Activated B cell treated with CpG ODN at 0.5 μM for 24 hours (primary cell): ENCODE data around the gene GOLGA6L9. TPM values are rescaled to one million over a fixed set of nuclear protein-coding genes. Genes with fewer than 3 reads are reported as not detected.
"Not testable (repeated sequence)": the region's sequence is repeated elsewhere in the genome, so short reads cannot be mapped to it uniquely, and the experiment has no call there.

Source experiments
- ATAC-seq: fragments of 200-7000 bp; cut with Tn5 transposase; one replicate; pipeline ENCODE4 v1.10.0; 2021; ENCODE audit warnings: low read depth, mild to moderate bottlenecking, moderate library complexity
- CTCF ChIA-PET: fragments of 350-600 bp; sonication (Branson Sonifier 250); formaldehyde crosslinking; loops from one replicate; lab custom pipeline; 2021; ENCODE audit warnings: antibody characterized with exemption; lab: Charles Lee
- POLR2A ChIA-PET: fragments of 350-600 bp; sonication (Branson Sonifier 250); formaldehyde crosslinking; loops from one replicate; lab custom pipeline; 2021; ENCODE audit warnings: antibody characterized with exemption; lab: Charles Lee
- DNase-seq: peaks from one replicate; pipeline ENCODE4 v3.0.0; 2022
- H3K27ac Mint-ChIP-seq: one replicate; pipeline ENCODE4 v1.8.0; 2020; ENCODE audit warnings: mixed read lengths
- H3K27me3 Mint-ChIP-seq: one replicate; pipeline ENCODE4 v1.8.0; 2021; ENCODE audit warnings: mixed read lengths
- H3K36me3 Mint-ChIP-seq: one replicate; pipeline ENCODE4 v1.8.0; 2021; ENCODE audit warnings: low read depth, mixed read lengths
- H3K4me1 Mint-ChIP-seq: one replicate; pipeline ENCODE4 v1.8.0; 2021; ENCODE audit warnings: mixed read lengths
- H3K4me3 Mint-ChIP-seq: one replicate; pipeline ENCODE4 v1.8.0; 2020; ENCODE audit warnings: mild to moderate bottlenecking, mixed read lengths
- H3K9me3 Mint-ChIP-seq: one replicate; pipeline ENCODE4 v1.8.0; 2020; ENCODE audit warnings: mixed read lengths
- CTCF ChIP-seq: fragments of 200-600 bp; IDR thresholded peaks from one replicate; pipeline ENCODE4 v1.8.0; 2022; ENCODE audit warnings: antibody characterized with exemption, mild to moderate bottlenecking
- intact Hi-C: fragments of 100-400 bp; cut with micrococcal nuclease; formaldehyde crosslinking; loops from one replicate; pipeline ENCODE4 v1.15.1; 2024
- total RNA-seq: library from RNA; stranded (reverse); gene quantifications from 2 replicates; pipeline ENCODE4 v1.2.3, GENCODE V29; 2022

The GOLGA6L9 gene
- total RNA-seq, 1 donor from 2014 or later = 2.4 TPM

- no peak for DNase-seq
- peak overlapping the region; percentile 72 for H3K27ac Mint-ChIP-seq
- ChIA-PET CTCF (no interaction called here), POLR2A (no interaction called here)
- H3K4me1 Mint-ChIP-seq = peaks cover 17% of the 10 kb centered on the region
- ATAC-seq = no peak
- TF ChIP-seq CTCF = no peak
- no peaks in the 10 kb centered on the region for H3K9me3 Mint-ChIP-seq
- no peaks in the 10 kb centered on the region for H3K27me3 Mint-ChIP-seq
- H3K4me3 Mint-ChIP-seq = peak overlapping the region; percentile 28
- intact Hi-C loops = no loop called here
- H3K36me3 Mint-ChIP-seq = no peaks in the 10 kb centered on the region
Observed at GRCh38 chr15:82398785-82399184, 30.8 kb upstream of the GOLGA6L9 start.

GRCh38 chr15:82399366-82400103, 30.1 kb upstream of the GOLGA6L9 start:
- H3K4me3 Mint-ChIP-seq = peak overlapping the region; percentile 28
- peak; percentile 84 for ATAC-seq
- H3K36me3 Mint-ChIP-seq, CTCF ChIA-PET, intact Hi-C loops, H3K9me3 Mint-ChIP-seq, H3K27me3 Mint-ChIP-seq, POLR2A ChIA-PET, DNase-seq: not testable (repeated sequence)
- peaks cover 17% of the 10 kb centered on the region for H3K4me1 Mint-ChIP-seq
- peak overlapping the region; percentile 72 for H3K27ac Mint-ChIP-seq

GRCh38 chr15:82401918-82402317, 27.7 kb upstream of the GOLGA6L9 start:
- ATAC-seq, POLR2A ChIA-PET, H3K36me3 Mint-ChIP-seq, H3K4me3 Mint-ChIP-seq, intact Hi-C loops, H3K27ac Mint-ChIP-seq, H3K27me3 Mint-ChIP-seq, H3K9me3 Mint-ChIP-seq, DNase-seq, CTCF ChIA-PET: not testable (repeated sequence)
- H3K4me1 Mint-ChIP-seq = peaks cover 19% of the 10 kb centered on the region

- H3K36me3 Mint-ChIP-seq, POLR2A ChIA-PET, H3K27ac Mint-ChIP-seq, intact Hi-C loops, H3K27me3 Mint-ChIP-seq, H3K9me3 Mint-ChIP-seq, CTCF ChIA-PET, DNase-seq, ATAC-seq, H3K4me3 Mint-ChIP-seq: not testable (repeated sequence)
- peaks cover 19% of the 10 kb centered on the region for H3K4me1 Mint-ChIP-seq
Observed at GRCh38 chr15:82402341-82402740, 27.3 kb upstream of the GOLGA6L9 start.

GRCh38 chr15:82406211-82406610, 23.4 kb upstream of the GOLGA6L9 start:
- H3K9me3 Mint-ChIP-seq, H3K27ac Mint-ChIP-seq, H3K36me3 Mint-ChIP-seq, H3K4me1 Mint-ChIP-seq, DNase-seq, intact Hi-C loops, CTCF ChIA-PET, POLR2A ChIA-PET, H3K27me3 Mint-ChIP-seq, ATAC-seq, H3K4me3 Mint-ChIP-seq: not testable (repeated sequence)

GRCh38 chr15:82410306-82410705, 19.3 kb upstream of the GOLGA6L9 start:
- intact Hi-C loops, H3K4me3 Mint-ChIP-seq, ATAC-seq, H3K27ac Mint-ChIP-seq, POLR2A ChIA-PET, DNase-seq, H3K9me3 Mint-ChIP-seq, H3K27me3 Mint-ChIP-seq, CTCF ChIA-PET, H3K36me3 Mint-ChIP-seq, H3K4me1 Mint-ChIP-seq: not testable (repeated sequence)

- H3K27ac Mint-ChIP-seq, H3K4me3 Mint-ChIP-seq, DNase-seq, ATAC-seq, POLR2A ChIA-PET, H3K4me1 Mint-ChIP-seq, H3K27me3 Mint-ChIP-seq, H3K36me3 Mint-ChIP-seq, CTCF ChIA-PET, H3K9me3 Mint-ChIP-seq, intact Hi-C loops: not testable (repeated sequence)
Observed at GRCh38 chr15:82411595-82411994, 18.0 kb upstream of the GOLGA6L9 start.

GRCh38 chr15:82414525-82415191, 15.0 kb upstream of the GOLGA6L9 start:
- DNase-seq, ATAC-seq, H3K9me3 Mint-ChIP-seq, intact Hi-C loops, POLR2A ChIA-PET, H3K27ac Mint-ChIP-seq, H3K4me1 Mint-ChIP-seq, H3K4me3 Mint-ChIP-seq, CTCF ChIA-PET, H3K27me3 Mint-ChIP-seq, H3K36me3 Mint-ChIP-seq: not testable (repeated sequence)

- H3K4me3 Mint-ChIP-seq, H3K4me1 Mint-ChIP-seq, ATAC-seq, H3K36me3 Mint-ChIP-seq, DNase-seq, H3K27ac Mint-ChIP-seq, CTCF ChIA-PET, H3K27me3 Mint-ChIP-seq, POLR2A ChIA-PET, H3K9me3 Mint-ChIP-seq, intact Hi-C loops: not testable (repeated sequence)
Observed at GRCh38 chr15:82420516-82420915, 9.1 kb upstream of the GOLGA6L9 start.

- POLR2A ChIA-PET, CTCF ChIA-PET, ATAC-seq, H3K27me3 Mint-ChIP-seq, DNase-seq, H3K9me3 Mint-ChIP-seq, intact Hi-C loops, H3K4me1 Mint-ChIP-seq, H3K36me3 Mint-ChIP-seq, H3K27ac Mint-ChIP-seq, H3K4me3 Mint-ChIP-seq: not testable (repeated sequence)
Observed at GRCh38 chr15:82420966-82421365, 8.7 kb upstream of the GOLGA6L9 start.

- H3K4me3 Mint-ChIP-seq, H3K9me3 Mint-ChIP-seq, H3K27ac Mint-ChIP-seq, POLR2A ChIA-PET, CTCF ChIA-PET, intact Hi-C loops, H3K4me1 Mint-ChIP-seq, H3K27me3 Mint-ChIP-seq, H3K36me3 Mint-ChIP-seq, DNase-seq, ATAC-seq: not testable (repeated sequence)
Observed at GRCh38 chr15:82427117-82427516, 2.5 kb upstream of the GOLGA6L9 start.
